Measurements from ENCODE around the gene PBX4. TPM values are rescaled to one million over a fixed set of nuclear protein-coding genes. Genes with fewer than 3 reads are reported as not detected.

The PBX4 gene
- total and polyA plus RNA-seq, 2 experiments from 2014 or later: 3.2 to 4.3 TPM

- Histone ChIP-seq H3K36me3 (replicated peaks; ENCODE audit: insufficient read depth, low read depth) (no peaks in the 10 kb centered on the region), H4K20me1 (ENCODE audit: insufficient read depth, poor library complexity, severe bottlenecking) (no peaks in the 10 kb centered on the region), H3K9me2 (replicated peaks; ENCODE audit: insufficient read depth) (no peaks in the 10 kb centered on the region), H3K9me3 (ENCODE audit: low read depth) (no peaks in the 10 kb centered on the region), H3K4me2 (no peak overlapping the region), H3K79me2 (no peaks in the 10 kb centered on the region), H3K4me1 (ENCODE audit: insufficient read depth) (no peaks in the 10 kb centered on the region), H3K27me3 (no peaks in the 10 kb centered on the region), H2AFZ (no peak overlapping the region), H3K27ac (no peak overlapping the region), H3K4me3 (no peak overlapping the region)
- no peak for DNase-seq (ENCODE audit: low spot score)
- 94% methylated on average over 6 of the region's 6 CpGs for WGBS (ENCODE audit: low lambda C conversion rate, missing lambda C conversion rate)
- TF ChIP-seq CTCF (IDR thresholded peaks at IDR 0.05; ENCODE audit: poor library complexity): no peak
These were observed 34.1 kb downstream of the PBX4 start for GRCh38 chr19:19584356-19584755.

GRCh38 chr19:19582471-19582870 lies 36.0 kb downstream of the PBX4 start:
- Histone ChIP-seq H4K20me1 (ENCODE audit: insufficient read depth, poor library complexity, severe bottlenecking) (no peaks in the 10 kb centered on the region), H3K4me3 (no peak overlapping the region), H3K9me2 (replicated peaks; ENCODE audit: insufficient read depth) (no peaks in the 10 kb centered on the region), H3K79me2 (no peaks in the 10 kb centered on the region), H3K4me2 (no peak overlapping the region), H3K4me1 (ENCODE audit: insufficient read depth) (no peaks in the 10 kb centered on the region), H2AFZ (no peak overlapping the region), H3K27ac (no peak overlapping the region), H3K27me3 (no peaks in the 10 kb centered on the region), H3K36me3 (replicated peaks; ENCODE audit: insufficient read depth, low read depth) (no peaks in the 10 kb centered on the region), H3K9me3 (ENCODE audit: low read depth) (no peaks in the 10 kb centered on the region)
- no peak for TF ChIP-seq EZH2phosphoT487 (IDR thresholded peaks at IDR 0.05; ENCODE audit: low read depth, severe bottlenecking, unreplicated experiment)
- TF ChIP-seq EZH2 (IDR thresholded peaks at IDR 0.05; ENCODE audit: borderline replicate concordance): no peak
- no peak for TF ChIP-seq CTCF (IDR thresholded peaks at IDR 0.05; ENCODE audit: poor library complexity)
- DNase-seq (ENCODE audit: low spot score): no peak
- WGBS (ENCODE audit: low lambda C conversion rate, missing lambda C conversion rate): 90% methylated on average over 6 of the region's 6 CpGs

- Histone ChIP-seq H3K9me2 (replicated peaks; ENCODE audit: insufficient read depth) (no peaks in the 10 kb centered on the region), H2AFZ (no peak overlapping the region), H3K4me2 (no peak overlapping the region), H4K20me1 (ENCODE audit: insufficient read depth, poor library complexity, severe bottlenecking) (no peaks in the 10 kb centered on the region), H3K27ac (no peak overlapping the region), H3K36me3 (replicated peaks; ENCODE audit: insufficient read depth, low read depth) (no peaks in the 10 kb centered on the region), H3K4me3 (no peak overlapping the region), H3K79me2 (no peaks in the 10 kb centered on the region), H3K4me1 (ENCODE audit: insufficient read depth) (no peaks in the 10 kb centered on the region), H3K27me3 (no peaks in the 10 kb centered on the region), H3K9me3 (ENCODE audit: low read depth) (no peaks in the 10 kb centered on the region)
- no peak for TF ChIP-seq EZH2phosphoT487 (IDR thresholded peaks at IDR 0.05; ENCODE audit: low read depth, severe bottlenecking, unreplicated experiment)
- TF ChIP-seq EZH2 (IDR thresholded peaks at IDR 0.05; ENCODE audit: borderline replicate concordance): no peak
- no peak for TF ChIP-seq CTCF (IDR thresholded peaks at IDR 0.05; ENCODE audit: poor library complexity)
- WGBS (ENCODE audit: low lambda C conversion rate, missing lambda C conversion rate): 93% methylated on average over 13 of the region's 13 CpGs
- DNase-seq (ENCODE audit: low spot score): no peak
These were observed 37.1 kb downstream of the PBX4 start for GRCh38 chr19:19581391-19581790.

- H4K20me1 ChIP-seq (ENCODE audit: insufficient read depth, poor library complexity, severe bottlenecking): no peaks in the 10 kb centered on the region
- H3K9me3 ChIP-seq (ENCODE audit: low read depth): no peaks in the 10 kb centered on the region
- H3K27ac ChIP-seq: no peak overlapping the region
- no peak for TF ChIP-seq EZH2 (IDR thresholded peaks at IDR 0.05; ENCODE audit: borderline replicate concordance)
- TF ChIP-seq EZH2phosphoT487 (IDR thresholded peaks at IDR 0.05; ENCODE audit: low read depth, severe bottlenecking, unreplicated experiment): no peak
- no peak for TF ChIP-seq CTCF (IDR thresholded peaks at IDR 0.05; ENCODE audit: poor library complexity)
- H3K9me2 ChIP-seq (replicated peaks; ENCODE audit: insufficient read depth): no peaks in the 10 kb centered on the region
- H3K4me2 ChIP-seq: no peak overlapping the region
- H3K27me3 ChIP-seq: no peaks in the 10 kb centered on the region
- no peak overlapping the region for H2AFZ ChIP-seq
- WGBS (ENCODE audit: low lambda C conversion rate, missing lambda C conversion rate): 96% methylated on average over 4 of the region's 4 CpGs
- H3K4me3 ChIP-seq: no peak overlapping the region
- no peaks in the 10 kb centered on the region for H3K79me2 ChIP-seq
- no peak for DNase-seq (ENCODE audit: low spot score)
- H3K4me1 ChIP-seq (ENCODE audit: insufficient read depth): no peaks in the 10 kb centered on the region
- H3K36me3 ChIP-seq (replicated peaks; ENCODE audit: insufficient read depth, low read depth): no peaks in the 10 kb centered on the region
These were observed 38.1 kb downstream of the PBX4 start for GRCh38 chr19:19580418-19580817.

Data from hepatocyte (in vitro differentiated cells).